ENCODE data around the gene LIPA.

Gene LIPA

DNA sequence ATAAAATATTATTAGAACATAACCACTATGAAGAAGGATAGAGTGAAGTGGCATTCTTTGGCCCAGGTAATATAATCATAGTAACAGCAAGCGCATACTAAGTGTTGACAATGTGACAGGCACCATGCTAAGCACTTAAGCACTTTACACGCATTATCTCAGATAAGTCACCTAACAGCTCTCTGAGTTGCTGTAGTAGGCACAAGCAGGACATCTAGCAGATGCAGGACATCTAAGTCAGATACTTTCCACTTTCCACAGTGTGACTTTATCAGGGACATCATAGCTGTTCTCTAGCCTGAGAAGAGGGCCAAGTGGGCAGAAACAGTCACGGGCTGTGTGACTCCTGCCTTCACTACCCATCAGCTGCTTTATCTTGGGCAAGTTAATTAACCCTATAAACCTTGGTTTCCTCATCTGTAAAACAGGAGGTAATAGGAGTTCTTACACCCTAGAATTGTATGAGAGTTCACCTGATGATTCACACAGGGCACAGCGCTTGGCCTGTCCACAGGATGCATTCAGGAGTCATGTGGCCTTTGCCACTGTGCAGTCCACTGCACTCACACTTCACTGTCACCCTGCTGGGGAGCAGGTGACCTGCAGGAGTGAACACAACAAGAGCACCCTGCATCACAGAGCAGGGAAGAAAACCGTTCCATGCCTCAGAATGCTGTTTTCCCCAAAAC lies 12.5 kb downstream of the LIPA start:
- no peak for FAIRE-seq

DNA sequence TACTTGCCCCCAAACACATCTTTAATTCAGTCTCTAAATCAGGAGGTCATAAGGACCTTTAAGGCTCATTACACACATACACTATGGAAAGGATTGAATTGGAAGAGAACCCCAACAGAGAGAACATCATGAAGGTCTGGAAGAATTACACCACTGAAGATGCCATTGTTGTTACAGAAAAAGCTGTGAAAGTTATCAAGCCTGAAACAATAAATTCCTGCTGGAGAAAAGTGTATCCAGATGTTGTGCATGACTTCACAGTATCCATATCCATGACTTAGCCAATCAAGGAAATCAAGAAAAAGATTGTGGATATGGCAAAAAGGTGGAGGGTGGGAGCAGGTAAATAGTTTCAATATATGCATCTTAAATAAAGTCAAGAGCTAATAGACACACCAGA lies 13.7 kb downstream of the LIPA start:
- no peak for FAIRE-seq

DNA sequence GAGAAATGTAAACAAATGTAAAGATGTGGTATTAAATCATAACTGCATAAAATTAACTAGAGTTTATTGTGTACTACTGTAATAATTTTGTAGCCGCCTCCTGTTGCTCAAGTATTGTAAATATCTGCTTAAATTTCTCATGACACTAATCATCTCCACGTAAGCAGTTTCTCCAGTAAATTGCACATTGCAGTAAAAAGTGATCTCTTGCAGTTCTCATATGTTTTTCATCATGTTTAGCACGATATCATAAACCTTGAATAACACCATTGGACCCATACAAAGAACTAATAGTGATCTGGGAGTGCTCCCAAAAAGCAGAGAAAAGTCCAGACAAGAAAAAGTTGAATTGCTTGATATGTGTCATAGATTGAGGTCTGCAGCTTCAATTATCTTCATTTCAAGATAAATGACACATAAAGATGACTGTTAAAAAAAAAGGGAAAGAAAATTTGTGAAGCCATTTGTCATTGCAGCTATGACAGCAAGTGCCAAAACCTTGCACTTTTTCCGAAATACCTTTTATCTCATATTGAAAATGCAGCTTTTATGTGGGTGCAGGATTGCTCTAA lies 15.3 kb downstream of the LIPA start:
- FAIRE-seq: no peak

DNA sequence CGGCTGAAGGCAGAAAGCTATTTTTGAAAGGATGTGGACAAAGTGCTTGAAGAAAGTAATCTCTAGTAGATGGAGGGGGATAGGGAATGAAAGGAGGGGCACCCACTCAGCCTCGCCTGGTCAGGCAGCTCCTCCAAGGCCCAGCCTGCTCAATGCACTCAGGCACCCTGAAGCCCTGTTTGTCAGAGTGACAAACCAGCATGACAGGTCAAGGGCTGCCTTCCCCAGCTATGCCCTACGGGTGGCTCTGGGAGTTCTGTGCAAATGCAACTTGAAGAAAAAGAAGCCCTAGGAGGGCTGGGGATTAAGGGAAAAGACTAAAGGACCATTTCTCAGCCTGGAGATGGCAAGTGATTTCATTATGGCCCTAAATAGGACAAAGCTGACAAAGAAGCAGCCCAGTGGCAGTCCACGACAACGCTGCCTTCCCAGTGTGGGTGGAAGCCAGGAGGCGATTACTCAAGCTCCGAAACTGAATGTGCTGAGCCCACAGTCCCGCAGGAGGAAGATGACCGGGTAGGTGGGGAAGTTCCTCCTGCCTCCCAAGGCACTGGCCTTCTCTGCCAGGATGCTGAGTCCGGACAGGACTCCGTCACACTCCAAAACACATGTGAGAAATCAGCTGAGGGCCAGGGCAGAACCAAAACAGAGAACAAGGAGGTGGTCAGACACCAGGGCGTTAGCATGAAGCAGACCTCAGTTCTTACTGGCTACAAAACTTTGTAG lies 16.3 kb downstream of the LIPA start:
- no peak for FAIRE-seq

DNA sequence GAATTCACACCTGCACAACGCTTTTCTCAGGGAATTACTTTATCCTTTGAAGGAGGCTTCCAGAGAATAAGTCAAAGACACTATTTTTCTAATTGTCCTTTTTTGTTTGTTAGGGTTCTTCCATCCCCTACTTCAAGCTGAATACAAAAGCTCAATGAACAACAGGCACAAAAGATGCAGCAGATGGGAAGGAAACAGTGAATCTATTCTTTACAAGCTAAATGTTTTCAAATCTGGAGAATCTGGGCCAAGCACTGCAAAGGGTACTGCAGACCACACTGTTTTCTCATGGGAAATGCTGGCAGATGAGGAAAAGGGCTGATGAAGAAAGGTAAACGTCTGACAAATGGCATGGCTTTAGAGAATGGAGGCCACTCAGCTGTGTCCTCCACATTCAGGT lies 18.5 kb downstream of the LIPA start:
- FAIRE-seq: no peak

DNA sequence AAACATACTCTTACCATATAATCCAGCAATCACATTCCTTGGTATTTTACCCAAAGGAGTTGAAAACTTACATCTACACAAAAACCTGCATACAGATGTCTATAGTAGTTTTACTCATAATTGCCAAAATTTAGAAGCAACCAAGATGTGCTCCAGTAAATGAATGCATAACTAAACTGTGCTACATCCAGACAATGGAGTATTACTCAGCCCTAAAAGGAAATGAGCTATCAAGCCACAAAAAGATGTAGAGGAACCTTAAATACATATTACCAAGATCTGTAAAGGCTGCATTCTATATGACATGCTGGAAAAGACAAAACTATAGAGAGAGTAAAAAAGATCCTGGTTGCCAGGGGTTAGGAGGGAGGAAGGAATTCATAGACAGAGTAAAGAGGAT lies 22.6 kb downstream of the LIPA start:
- no peak for FAIRE-seq

DNA sequence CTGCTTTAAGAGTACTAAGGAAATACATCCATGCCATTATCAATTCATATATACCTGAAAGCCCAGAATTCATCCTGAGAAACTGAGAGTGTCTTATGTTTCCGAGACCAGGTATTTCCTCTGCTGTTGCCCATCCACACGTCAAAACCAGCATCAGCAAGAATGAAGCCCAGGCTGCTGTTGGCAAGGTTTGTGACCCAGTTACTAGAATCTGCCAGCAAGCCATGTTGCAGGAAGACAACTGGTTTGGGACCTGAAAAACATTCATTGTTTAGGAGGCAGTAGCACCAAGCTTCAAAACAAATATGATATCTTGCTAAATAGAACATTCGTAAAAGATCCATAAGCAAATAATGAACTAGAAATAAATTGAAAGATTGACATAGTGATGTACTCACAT lies 23.4 kb downstream of the LIPA start:
- FAIRE-seq: no peak

DNA sequence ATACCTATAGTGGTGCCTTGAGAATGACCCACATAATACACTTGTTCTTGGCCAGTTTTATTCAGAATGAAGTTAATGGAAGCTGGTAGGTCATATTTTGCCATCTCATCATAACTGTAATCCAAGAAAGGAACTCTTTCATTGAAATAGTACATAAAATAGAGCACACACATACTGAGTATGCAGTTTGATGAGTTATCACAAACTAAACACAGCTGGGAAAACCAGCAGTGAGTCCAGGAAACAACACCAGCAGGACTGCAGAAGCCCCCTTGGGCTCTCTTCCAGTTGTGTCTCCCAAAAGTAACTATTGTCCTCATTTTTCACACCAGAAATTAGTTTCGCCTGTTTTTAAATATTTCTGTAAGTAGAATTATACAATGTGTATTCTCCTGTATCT lies 24.7 kb downstream of the LIPA start:
- FAIRE-seq: no peak

DNA sequence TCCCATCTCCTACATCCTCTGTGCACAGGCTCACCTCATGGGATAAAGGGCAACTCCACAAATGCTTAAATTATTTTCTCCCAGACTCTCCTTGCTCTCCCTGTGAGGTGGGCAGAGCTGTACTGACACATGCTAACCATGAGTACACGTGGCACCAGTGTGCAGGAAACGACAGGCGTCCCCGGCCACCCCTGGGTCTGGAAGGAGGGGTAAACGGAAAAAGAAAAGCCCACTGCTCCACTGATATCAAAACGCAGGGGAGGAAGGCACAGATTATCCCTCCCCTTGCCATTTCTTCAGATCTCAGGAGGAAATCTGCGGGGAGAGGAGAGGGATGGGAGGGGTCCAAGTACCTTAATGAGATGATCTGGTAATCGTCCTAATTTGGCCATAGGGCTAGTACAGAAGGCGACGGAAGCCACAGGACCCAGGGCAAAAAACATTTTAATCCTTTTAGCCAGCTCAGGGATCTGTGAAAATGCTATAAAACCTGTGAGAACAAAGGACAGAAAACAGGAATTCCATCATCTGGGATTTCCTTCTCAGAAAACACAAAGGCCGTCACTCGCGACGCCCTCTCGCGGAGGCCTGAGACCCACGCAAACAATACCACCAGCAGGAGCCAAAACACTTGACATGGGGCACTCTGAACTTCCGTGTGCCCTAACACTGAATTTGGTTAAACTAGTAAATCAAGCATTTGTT lies 26.7 kb downstream of the LIPA start:
- no peak for FAIRE-seq

DNA sequence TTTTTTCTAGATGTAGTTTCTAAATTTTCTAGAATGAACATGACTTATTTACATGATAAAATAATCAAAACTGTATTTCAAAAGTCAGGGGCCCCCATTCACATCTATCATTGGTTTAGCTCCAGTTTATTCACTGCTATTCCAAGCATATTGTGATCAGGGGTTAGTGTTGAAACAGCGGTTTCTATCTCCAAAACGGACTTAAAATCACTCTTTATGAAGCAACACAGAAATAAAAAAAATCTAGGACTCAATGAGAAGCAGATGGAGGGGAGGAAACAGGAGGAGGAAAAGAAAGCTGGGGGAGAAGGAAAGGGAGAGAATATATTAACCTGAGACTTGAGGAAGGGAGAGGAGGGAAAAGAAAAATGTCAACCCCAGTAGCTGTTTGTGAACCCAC lies 29.7 kb downstream of the LIPA start:
- FAIRE-seq: no peak

DNA sequence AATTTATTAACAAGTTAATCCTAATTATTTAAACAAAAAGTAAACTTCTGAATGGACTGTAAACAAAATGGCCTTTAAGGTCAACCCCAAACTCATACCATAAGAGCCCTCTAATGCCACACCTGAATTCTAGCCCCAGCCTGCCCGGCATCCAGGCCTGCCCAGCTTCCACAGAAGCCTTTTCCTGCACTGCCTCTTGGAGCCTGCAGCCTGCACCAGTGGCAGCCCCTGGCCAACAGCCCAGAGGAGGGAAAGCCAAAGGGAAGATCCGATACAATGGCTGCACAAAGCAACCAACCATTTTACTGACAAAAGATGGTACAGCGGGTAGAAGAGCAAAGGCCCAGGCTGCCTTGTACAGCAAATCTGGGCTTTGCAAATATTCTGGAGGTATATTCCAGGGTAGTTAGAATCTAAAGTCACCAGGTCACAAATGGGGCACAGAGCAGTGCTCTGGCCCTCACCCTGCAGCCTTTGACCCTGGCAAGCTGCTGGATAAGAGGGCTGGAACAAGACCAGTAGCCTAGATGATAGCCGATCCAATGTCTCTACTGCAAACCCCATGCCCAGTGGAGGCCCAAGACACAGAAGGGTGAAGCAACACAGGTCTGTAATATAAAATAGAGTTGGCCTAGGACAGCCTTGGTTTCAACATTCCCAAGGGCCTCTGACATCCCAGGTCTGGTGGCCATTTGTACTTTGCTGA lies 31.9 kb downstream of the LIPA start:
- FAIRE-seq: no peak

DNA sequence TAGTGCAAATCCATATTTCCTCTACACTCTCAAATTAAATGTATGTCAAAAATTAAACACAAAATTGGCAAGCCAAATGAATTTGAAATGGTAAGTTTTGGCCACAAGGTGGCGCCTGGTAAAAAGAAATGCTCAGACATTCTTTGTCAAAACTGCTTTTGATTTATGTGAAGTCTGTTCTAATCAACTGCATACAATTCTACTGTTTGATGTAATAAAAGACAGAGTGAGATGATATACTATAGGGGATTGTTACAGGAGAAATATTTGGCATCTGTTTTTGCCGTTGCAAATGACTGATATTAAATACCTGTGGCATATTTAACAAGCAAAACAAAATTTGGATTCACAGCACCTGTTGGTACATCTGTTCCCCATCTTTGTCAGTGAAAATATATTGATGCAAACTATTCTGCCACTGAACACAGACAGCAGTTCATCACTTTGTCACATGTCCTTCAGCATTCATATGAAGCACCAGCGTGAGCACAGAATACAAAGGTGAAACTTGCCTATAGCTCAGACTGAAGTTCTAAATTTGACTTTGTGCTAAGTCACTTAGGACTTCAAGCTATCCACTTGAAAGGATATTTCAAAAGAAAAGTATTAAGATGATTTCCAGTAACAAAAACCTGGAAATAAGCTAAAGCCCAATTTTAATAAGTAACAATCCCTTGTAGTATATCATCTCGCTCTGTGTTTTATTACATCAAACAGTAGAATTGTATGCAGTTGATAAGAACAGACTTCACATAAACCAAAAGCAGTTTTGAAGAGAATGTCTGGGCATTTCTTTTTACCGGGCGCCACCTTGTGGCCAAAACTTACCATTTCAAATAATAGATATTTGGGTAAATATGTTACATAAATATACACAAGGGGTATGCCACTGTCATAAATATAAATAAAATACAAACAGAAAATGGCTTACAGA lies 34.3 kb downstream of the LIPA start:
- peak; percentile 100 for FAIRE-seq

DNA sequence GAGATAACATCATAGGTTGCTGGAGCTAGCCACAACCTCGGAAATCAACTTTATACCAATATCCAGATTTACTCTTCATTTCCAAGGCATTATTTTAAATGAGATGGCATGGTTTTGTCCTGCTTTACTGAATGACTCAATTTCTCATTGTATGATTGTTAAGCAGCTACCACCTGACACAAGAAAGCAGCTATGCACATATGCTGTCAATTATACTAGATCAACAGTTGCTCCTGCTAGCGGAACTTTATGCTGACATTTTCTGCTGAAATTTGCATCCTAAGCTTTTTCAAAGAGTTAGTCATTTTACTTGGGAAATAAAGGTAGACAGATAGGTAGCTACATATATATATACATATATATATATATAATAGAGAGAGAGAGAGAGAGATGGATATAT lies 35.5 kb downstream of the LIPA start:
- FAIRE-seq: no peak

DNA sequence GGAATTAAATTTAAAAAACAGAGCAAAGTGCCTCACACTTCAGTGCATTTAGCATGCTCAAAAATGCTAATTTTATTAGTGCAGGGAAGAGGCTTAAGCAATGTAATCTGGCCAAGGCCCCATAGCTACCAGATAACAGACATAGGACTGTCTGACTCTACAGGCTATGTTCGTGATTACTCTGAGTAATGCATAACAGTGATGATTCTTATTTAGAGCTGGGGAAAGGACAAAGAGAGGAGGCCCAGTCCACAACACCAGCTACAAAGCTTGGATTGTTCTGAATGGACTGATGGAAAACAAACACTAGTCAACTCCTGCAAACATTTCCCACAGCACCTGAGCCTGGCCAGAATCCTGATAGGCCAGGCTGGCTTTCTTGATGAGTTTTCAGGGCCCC lies 36.1 kb downstream of the LIPA start:
- FAIRE-seq: no peak

DNA sequence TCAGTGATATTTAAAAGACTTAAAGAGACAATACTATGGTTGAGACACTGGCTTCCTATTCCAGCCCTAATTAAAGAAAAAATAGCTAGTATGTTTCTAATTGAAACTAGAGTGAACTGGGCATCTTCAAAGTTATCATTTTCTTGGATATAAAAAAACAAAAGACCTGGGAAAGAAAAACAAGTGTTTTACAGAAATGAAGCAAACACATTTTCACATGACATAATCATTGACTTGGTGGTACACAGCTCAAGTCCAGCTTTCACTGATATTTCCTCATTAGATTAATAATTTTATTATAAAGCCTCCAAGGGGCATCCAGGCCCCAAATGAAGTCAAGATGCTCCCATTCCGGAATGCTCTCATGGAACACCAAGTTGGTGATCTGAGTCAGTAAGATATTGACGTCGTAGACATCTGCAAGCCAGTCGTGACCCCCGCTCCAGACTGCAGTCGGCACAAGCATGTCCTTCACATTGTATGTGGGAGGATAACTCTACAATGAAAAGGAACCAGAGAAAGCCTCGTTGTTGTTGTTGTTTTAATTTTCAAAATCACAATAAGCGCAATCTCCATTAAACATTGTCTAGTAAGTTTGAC lies 36.9 kb downstream of the LIPA start:
- no peak for FAIRE-seq

DNA sequence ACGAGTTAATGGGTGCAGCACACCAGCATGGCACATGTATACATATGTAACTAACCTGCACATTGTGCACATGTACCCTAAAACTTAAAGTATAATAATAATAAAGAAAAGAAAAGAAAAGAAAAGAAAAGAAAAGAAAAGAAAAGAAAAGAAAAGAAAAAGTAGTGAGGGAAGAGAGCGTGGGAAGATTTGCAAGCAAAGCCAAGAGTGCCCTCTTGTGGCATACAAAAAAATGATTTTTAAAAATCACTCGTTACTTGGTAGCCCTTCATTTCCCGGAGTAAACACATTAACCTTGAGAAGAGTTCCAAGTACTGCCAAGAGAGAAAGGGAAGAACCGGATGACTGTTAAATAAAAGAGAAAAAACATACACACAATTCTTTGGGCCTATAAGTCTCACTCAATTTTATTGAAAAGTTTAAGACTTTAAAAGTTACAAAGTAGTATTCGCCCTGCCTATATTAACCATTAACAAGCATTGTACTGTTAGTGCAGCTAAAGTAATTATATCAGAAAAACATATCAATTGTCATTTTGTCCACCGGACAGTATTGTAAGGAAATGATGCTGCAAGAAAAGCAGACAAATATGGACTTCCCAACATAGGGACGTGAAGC lies 38.3 kb downstream of the LIPA start:
- FAIRE-seq: peak; percentile 97

DNA sequence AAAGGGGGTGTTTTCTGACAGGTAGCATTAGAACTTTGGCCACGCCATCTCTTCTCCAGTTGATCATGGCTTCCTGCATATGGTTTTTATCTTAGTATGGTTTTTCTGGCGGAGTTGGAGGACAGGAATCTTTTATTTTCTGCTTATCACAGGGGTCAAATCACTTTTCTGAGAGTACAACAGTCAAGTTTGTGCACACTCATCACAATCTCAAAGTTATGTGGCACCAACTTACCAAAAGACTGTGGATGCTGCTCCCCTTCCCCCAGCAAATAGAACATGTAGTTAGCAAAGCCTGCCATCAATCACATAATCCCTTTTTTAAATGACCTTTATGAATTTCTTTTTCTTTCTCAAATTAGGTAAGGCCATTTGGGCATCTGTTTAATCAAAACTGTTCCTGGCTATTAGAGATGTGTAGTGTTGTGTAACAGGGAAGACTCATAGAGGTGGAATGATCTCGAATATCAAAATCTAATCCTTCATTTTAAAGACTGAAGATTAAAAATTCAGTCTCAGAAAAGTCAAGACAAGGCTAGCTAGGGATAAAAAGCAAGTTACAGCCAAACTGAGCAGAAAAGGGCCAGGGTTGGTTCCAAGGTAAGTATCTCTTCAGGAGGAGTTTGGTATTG lies 40.7 kb downstream of the LIPA start:
- FAIRE-seq: no peak

DNA sequence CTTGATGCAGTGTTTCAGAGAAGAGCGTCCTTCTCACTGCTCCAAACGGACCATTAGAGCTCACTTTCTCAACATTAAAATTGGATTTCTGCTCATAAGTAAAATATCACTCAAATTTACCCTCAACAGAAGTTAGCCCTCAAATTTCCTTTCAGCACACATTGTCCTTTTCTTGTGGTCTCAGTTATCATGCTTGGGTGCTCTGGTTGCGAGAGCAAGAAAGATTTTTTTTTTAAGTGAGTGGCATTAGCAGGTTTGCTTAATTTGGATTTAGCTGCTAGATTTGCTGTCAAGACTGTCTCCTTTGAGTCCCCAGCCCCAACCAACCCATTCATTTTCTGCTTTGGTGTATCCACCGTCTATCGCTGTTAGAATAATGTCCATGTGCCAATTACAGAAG lies 41.9 kb downstream of the LIPA start:
- FAIRE-seq: no peak

DNA sequence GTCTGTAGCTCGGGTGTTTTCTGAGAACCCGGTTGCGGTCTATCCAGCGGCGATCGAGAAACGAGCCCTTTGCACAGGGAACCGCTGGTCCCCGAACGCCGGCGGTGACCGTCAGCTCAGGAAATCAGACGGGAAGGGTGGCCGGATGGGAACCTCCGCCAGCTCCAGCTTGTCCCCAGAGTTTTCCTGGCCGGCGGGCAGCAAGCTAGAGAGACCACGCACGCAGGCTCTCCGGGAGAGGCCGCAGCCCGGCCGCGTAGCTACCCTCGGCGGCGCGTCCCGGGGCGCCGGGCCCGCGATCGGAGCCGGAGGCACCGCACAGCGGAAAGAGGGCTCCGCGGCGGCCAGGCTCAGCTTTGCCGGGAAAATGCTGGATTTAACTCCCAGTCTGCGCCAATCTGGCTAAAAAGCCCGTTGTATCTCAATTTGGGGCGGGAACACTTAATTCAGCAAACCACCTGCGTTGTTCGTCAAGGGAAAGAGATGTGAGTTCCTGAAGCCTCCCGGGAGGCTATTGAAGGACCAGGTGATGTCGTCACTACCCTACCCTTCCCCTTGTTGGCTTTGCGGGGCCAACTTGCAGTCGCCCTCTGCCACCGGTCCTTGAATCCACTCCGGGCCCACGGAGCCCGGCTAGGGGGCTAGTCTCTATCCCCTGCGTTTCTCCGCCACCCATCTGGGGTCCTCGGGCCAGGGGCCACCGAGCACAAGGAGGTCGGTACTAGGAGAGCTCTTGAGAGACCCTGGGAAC lies 43.6 kb downstream of the LIPA start:
- FAIRE-seq: no peak

Measured in islet of Langerhans (tissue), 1 donor.